Left colon (tissue), 2 donors: ENCODE measurements around the gene APOBEC2. TPM values are rescaled to one million over a fixed set of nuclear protein-coding genes. Genes with fewer than 3 reads are reported as not detected.
"Not testable (repeated sequence)": the region's sequence is repeated elsewhere in the genome, so short reads cannot be mapped to it uniquely, and the experiment has no call there.

ENCODE experiments used
- ATAC-seq: fragments of 200-7000 bp; cut with Tn5 transposase; one replicate; pipeline ENCODE4 v1.9.1; 2020; ENCODE audit warnings: mild to moderate bottlenecking, moderate library complexity
- DNase-seq, 2 donors: peaks; one replicate each; pipeline ENCODE4 v3.0.0-alpha.2; 2020
- intact Hi-C, 2 donors: fragments of 100-400 bp; cut with DNase I in 1 of 2; cut with micrococcal nuclease in 1 of 2; formaldehyde crosslinking; loops; one replicate each; pipeline versions ENCODE4 v1.11.2 to v1.14.0; 2022; cut with DNase I, micrococcal nuclease
- long read RNA-seq: library from polyadenylated mRNA; unstranded; transcript quantifications from one replicate; pipeline ENCODE4 v2.0.0, GENCODE V29; 2021
- total RNA-seq, 2 donors: library from RNA; stranded (reverse); fragmentation: NEBNext Ultra II Directional; extraction: Animal tissue kit (Norgen Biotek cat#: 25700); gene quantifications; one replicate each; pipeline ENCODE4 v1.2.1, GENCODE V29; 2021
- donor health status: DM: no; HTN: no; CAD: no.
- donor health status: DM: yes; HTN: yes; CAD: no.

APOBEC2 gene
- total RNA-seq: not detected
- long read RNA-seq: 0 reads

GRCh38 chr6:41053041-41053440, at the start of gene APOBEC2:
Gene APOBEC2 (plus strand): TSS chr6:41053202. CDS start chr6:41053348, 146 bp downstream.
- no peak for DNase-seq
- intact Hi-C loops: no loop called here
- ATAC-seq: no peak

- intact Hi-C loops: loop anchor here in 1 of 2 donors (10.0 kb wide), 1 partner anchor 59 kb away; no protein-coding TSS in a partner anchor
- DNase-seq (peak; percentile 51 to 66), ATAC-seq (peak; percentile 83)
Measured at GRCh38 chr6:41006217-41006616, 46.8 kb upstream of the APOBEC2 start.

GRCh38 chr6:41006980-41007379, 46.0 kb upstream of the APOBEC2 start:
- not testable (repeated sequence) for DNase-seq, ATAC-seq
- intact Hi-C loops: loop anchor here in 1 of 2 donors (10.0 kb wide), 1 partner anchor 58 kb away; no protein-coding TSS in a partner anchor

GRCh38 chr6:41008011-41008410, 45.0 kb upstream of the APOBEC2 start:
- intact Hi-C loops: loop anchor here in 1 of 2 donors (10.0 kb wide), 1 partner anchor 57 kb away; no protein-coding TSS in a partner anchor
- no peak for ATAC-seq
- DNase-seq: no peak

GRCh38 chr6:41009669-41010068, 43.3 kb upstream of the APOBEC2 start:
- ATAC-seq (no peak), DNase-seq (no peak)
- intact Hi-C loops: loop anchor here in 1 of 2 donors (10.0 kb wide), 1 partner anchor 55 kb away; no protein-coding TSS in a partner anchor

- DNase-seq: no peak
- no peak for ATAC-seq
- intact Hi-C loops: no loop called here
Measured at GRCh38 chr6:41011673-41012072, 41.3 kb upstream of the APOBEC2 start.

- intact Hi-C loops: no loop called here
- ATAC-seq: no peak
- no peak for DNase-seq
Measured at GRCh38 chr6:41013466-41014153, 39.4 kb upstream of the APOBEC2 start.

GRCh38 chr6:41014780-41015179, 38.2 kb upstream of the APOBEC2 start:
- DNase-seq (no peak), ATAC-seq (no peak)
- intact Hi-C loops: no loop called here

- intact Hi-C loops, DNase-seq, ATAC-seq: not testable (repeated sequence)
Measured at GRCh38 chr6:41015860-41016259, 37.1 kb upstream of the APOBEC2 start.

- ATAC-seq: no peak
- DNase-seq: no peak
- intact Hi-C loops: no loop called here
Measured at GRCh38 chr6:41017663-41018062, 35.3 kb upstream of the APOBEC2 start.

GRCh38 chr6:41021832-41022231, 31.2 kb upstream of the APOBEC2 start:
- DNase-seq (no peak), ATAC-seq (no peak)
- intact Hi-C loops: loop anchor here in 1 of 2 donors (5.0 kb wide), 1 partner anchor 125 kb away; no protein-coding TSS in a partner anchor

- intact Hi-C loops: loop anchor here in 1 of 2 donors (5.0 kb wide), 1 partner anchor 125 kb away; no protein-coding TSS in a partner anchor
- ATAC-seq (peak; percentile 73), DNase-seq (no peak)
Measured at GRCh38 chr6:41022294-41022693, 30.7 kb upstream of the APOBEC2 start.

- intact Hi-C loops: loop anchor here in 1 of 2 donors (5.0 kb wide), 1 partner anchor 126 kb away; no protein-coding TSS in a partner anchor
Measured at GRCh38 chr6:41023114-41023513, 29.9 kb upstream of the APOBEC2 start.

GRCh38 chr6:41025966-41026530, 27.0 kb upstream of the APOBEC2 start:
- DNase-seq (no peak), ATAC-seq (no peak)
- intact Hi-C loops: no loop called here

More at GRCh38 chr6:41023114-41023513, 29.9 kb upstream of the APOBEC2 start:
- DNase-seq: no peak
- ATAC-seq: no peak

GRCh38 chr6:41027241-41027640, 25.8 kb upstream of the APOBEC2 start:
- no peak for DNase-seq
- intact Hi-C loops: no loop called here
- ATAC-seq: no peak

- intact Hi-C loops: no loop called here
- peak; percentile 94 for ATAC-seq
- DNase-seq: peak; percentile 57 to 91
Measured at GRCh38 chr6:41027799-41028560, 25.0 kb upstream of the APOBEC2 start.

- intact Hi-C loops: no loop called here
- ATAC-seq (peak; percentile 76), DNase-seq (no peak)
Measured at GRCh38 chr6:41028561-41029412, 24.2 kb upstream of the APOBEC2 start.

GRCh38 chr6:41032830-41033229, 20.2 kb upstream of the APOBEC2 start:
- ATAC-seq (no peak), DNase-seq (no peak)
- intact Hi-C loops: no loop called here
